Upper lobe of left lung (tissue), 4 donors: ENCODE measurements around the gene DYNLT2B.
"Not testable (repeated sequence)": the region's sequence is repeated elsewhere in the genome, so short reads cannot be mapped to it uniquely, and the experiment has no call there.

Experiments used
- CTCF ChIP-seq, 6 experiments: fragments of 450-650 bp in 4 of 6; fragments of 200-600 bp in 2 of 6; sonication (generic) in 2 of 6; IDR thresholded peaks; one replicate each; pipeline ENCODE4 v1.5.1; 2016 to 2019; ENCODE audit warnings: antibody characterized with exemption in 6 of 6
- EP300 ChIP-seq, 4 donors: sonication (generic); formaldehyde crosslinking; IDR thresholded peaks; one replicate each; pipeline ENCODE4 v1.5.1; 2017; ENCODE audit warnings: antibody characterized with exemption in 4 of 4, control low read depth in 2 of 4
- POLR2A ChIP-seq, 4 donors: fragments of 450-650 bp; IDR thresholded peaks; one replicate each; pipeline ENCODE4 v1.5.1; 2016 to 2017; ENCODE audit warnings: antibody characterized with exemption in 4 of 4, mild to moderate bottlenecking in 2 of 4

GRCh38 chr3:196244166-196244565 lies 73.9 kb downstream of the DYNLT2B start:
- TF ChIP-seq CTCF, EP300, POLR2A (IDR thresholded peaks at IDR 0.05): not testable (repeated sequence)
